SK-N-SH (cell line): ENCODE results near the gene MAPK8IP3. TPM values are rescaled to one million over a fixed set of nuclear protein-coding genes. Genes with fewer than 3 reads are reported as not detected.

Experiments used
- CTCF ChIA-PET: fragments of 300-600, 350-600 bp; formaldehyde crosslinking; extraction: SDS; loops from one replicate; lab custom pipeline; 2021; lab: Yijun Ruan, JAX
- POLR2A ChIA-PET: fragments of 350-600 bp; sonication (Branson Sonifier 250); formaldehyde crosslinking; extraction: SDS; loops from one replicate; lab custom pipeline; 2020; ENCODE audit warnings: antibody characterized with exemption, inconsistent platforms; lab: Yijun Ruan, JAX
- DNase-seq: peaks from one replicate; pipeline ENCODE4 v3.0.0; 2012
- H2AFZ ChIP-seq: fragments of 200-600 bp; sonication (generic); 2 replicates; pipeline ENCODE4 v1.8.1; 2016; ENCODE audit warnings: antibody characterized with exemption, mild to moderate bottlenecking, low read depth
- H3F3A ChIP-seq: fragments of 200-600 bp; sonication (generic); replicated peaks from 2 replicates; pipeline ENCODE3; 2016; ENCODE audit warnings: antibody characterized with exemption, mild to moderate bottlenecking; ENCODE audit not compliant: insufficient read depth
- H3K27ac ChIP-seq, 2 experiments: fragments of 200-500 bp in 1 of 2; fragments of 200-600 bp in 1 of 2; sonication (Bioruptor generic) in 1 of 2; sonication (generic), shearing (Covaris generic) in 1 of 2; 2 replicates each; pipeline versions ENCODE4 v1.5.1 to v1.6.1; 2014 to 2016; ENCODE audit warnings: low read depth in 2 of 2, inconsistent platforms in 1 of 2, low read length in 1 of 2, mild to moderate bottlenecking in 1 of 2, mixed read lengths in 1 of 2
- H3K27me3 ChIP-seq: fragments of 200-600 bp; sonication (generic), shearing (Covaris generic); 2 replicates; pipeline ENCODE4 v1.6.1; 2016; ENCODE audit warnings: mixed run types; ENCODE audit not compliant: insufficient read depth
- H3K36me3 ChIP-seq, 2 experiments: fragments of 200-500 bp in 1 of 2; fragments of 200-600 bp in 1 of 2; sonication (Bioruptor generic) in 1 of 2; sonication (generic) in 1 of 2; replicated peaks in 1 of 2; 2 replicates each; pipeline versions ENCODE3 to v1.5.1; 2014 to 2016; ENCODE audit warnings: low read length in 1 of 2, mild to moderate bottlenecking in 1 of 2; ENCODE audit not compliant: insufficient read depth in 2 of 2, control insufficient read depth in 1 of 2
- H3K4me1 ChIP-seq, 2 experiments: fragments of 200-500 bp in 1 of 2; fragments of 200-600 bp in 1 of 2; sonication (Bioruptor generic) in 1 of 2; sonication (generic), shearing (Covaris generic) in 1 of 2; 2 replicates each; pipeline versions ENCODE4 v1.5.1 to v1.6.1; 2014 to 2016; ENCODE audit warnings: low read depth in 1 of 2, low read length in 1 of 2, mixed run types in 1 of 2; ENCODE audit not compliant: insufficient read depth in 2 of 2, control insufficient read depth in 1 of 2
- H3K4me2 ChIP-seq: fragments of 200-600 bp; sonication (generic), shearing (Covaris generic); 2 replicates; pipeline ENCODE4 v1.6.1; 2017; ENCODE audit warnings: mixed run types
- H3K4me3 ChIP-seq, 2 experiments: fragments of 200-500 bp in 1 of 2; fragments of 200-600 bp in 1 of 2; sonication (Bioruptor generic) in 1 of 2; sonication (generic), shearing (Covaris generic) in 1 of 2; 2 replicates each; pipeline versions ENCODE4 v1.5.1 to v1.8.1; 2014 to 2016; ENCODE audit warnings: low read depth in 2 of 2, inconsistent platforms in 1 of 2, low read length in 1 of 2, mild to moderate bottlenecking in 1 of 2, mixed read lengths in 1 of 2, moderate library complexity in 1 of 2
- H3K79me2 ChIP-seq: fragments of 200-600 bp; sonication (generic); 2 replicates; pipeline ENCODE4 v1.8.1; 2017; ENCODE audit warnings: mild to moderate bottlenecking; ENCODE audit not compliant: insufficient read depth
- H3K9ac ChIP-seq: fragments of 200-600 bp; sonication (generic); 2 replicates; pipeline ENCODE4 v1.6.1; 2017; ENCODE audit warnings: mixed run types
- H3K9me2 ChIP-seq: fragments of 200-600 bp; sonication (generic); 2 replicates; pipeline ENCODE4 v1.6.1; 2017; ENCODE audit warnings: mixed run types
- H3K9me3 ChIP-seq: fragments of 200-600 bp; sonication (generic); 2 replicates; pipeline ENCODE4 v1.6.1; 2017; ENCODE audit warnings: mixed run types, mild to moderate bottlenecking, moderate library complexity
- H4K20me1 ChIP-seq: fragments of 200-600 bp; sonication (generic); 2 replicates; pipeline ENCODE4 v1.6.1; 2017; ENCODE audit warnings: mild to moderate bottlenecking, mixed run types; ENCODE audit not compliant: insufficient read depth
- CHD2 ChIP-seq: fragments of 150-350 bp; IDR thresholded peaks from 2 replicates; pipeline ENCODE4 v1.6.1; 2018; ENCODE audit warnings: low read length; ENCODE audit not compliant: partially characterized antibody
- CTCF ChIP-seq: fragments of 200-600 bp; sonication (generic); IDR thresholded peaks from 2 replicates; pipeline ENCODE4 v1.6.1; 2017; ENCODE audit warnings: antibody characterized with exemption, mild to moderate bottlenecking, moderate library complexity
- EZH2phosphoT487 ChIP-seq: fragments of 200-600 bp; sonication (generic); IDR thresholded peaks from 2 replicates; pipeline ENCODE4 v1.6.1; 2017; ENCODE audit warnings: low read depth, mixed run types, mild to moderate bottlenecking, antibody characterized with exemption, moderate library complexity, borderline replicate concordance
- FOXJ3 ChIP-seq: sonication (generic); formaldehyde crosslinking; IDR thresholded peaks from 2 replicates; pipeline ENCODE4 v1.5.1; 2020; ENCODE audit warnings: mild to moderate bottlenecking, missing genetic modification reagents
- GABPA ChIP-seq: IDR thresholded peaks from 2 replicates; pipeline ENCODE4 v1.4.0; 2012; ENCODE audit warnings: low read depth, mild to moderate bottlenecking
- GATA2 ChIP-seq: sonication (generic); formaldehyde crosslinking; IDR thresholded peaks from 2 replicates; pipeline ENCODE4 v1.5.0; 2020; ENCODE audit warnings: mild to moderate bottlenecking, missing genetic modification reagents
- MEF2A ChIP-seq: IDR thresholded peaks from 2 replicates; pipeline ENCODE4 v1.4.0; 2012; ENCODE audit warnings: low read depth, borderline replicate concordance
- RAD21 ChIP-seq: IDR thresholded peaks from 2 replicates; pipeline ENCODE4 v1.6.1; 2012; ENCODE audit warnings: mild to moderate bottlenecking, low read length
- REST ChIP-seq: IDR thresholded peaks from 2 replicates; pipeline ENCODE4 v1.6.1; 2012; ENCODE audit warnings: mild to moderate bottlenecking, low read depth, low read length, moderate library complexity
- TAF1 ChIP-seq: IDR thresholded peaks from 2 replicates; pipeline ENCODE4 v1.6.1; 2012; ENCODE audit warnings: low read depth, mild to moderate bottlenecking, low read length, moderate library complexity, borderline replicate concordance
- TCF12 ChIP-seq: IDR thresholded peaks from 2 replicates; pipeline ENCODE4 v1.4.0; 2012
- YY1 ChIP-seq: IDR thresholded peaks from 2 replicates; pipeline ENCODE4 v1.4.0; 2012; ENCODE audit warnings: low read depth, mild to moderate bottlenecking
- WGBS: methylation state at CpG from one replicate; pipeline ENCODE4 v1.1.6; 2017; ENCODE audit warnings: low lambda C conversion rate; 5-methylcytosine and 5-hydroxymethylcytosine counted together
- polyA plus RNA-seq, 3 experiments: library from polyadenylated mRNA; depleted of rRNA; stranded (reverse); fragments of >200 nt; gene quantifications; 2 replicates each; pipeline ENCODE4 v1.2.3, GENCODE V29; 2012
- TF ChIP-seq, protein P1 (sequence below): fragments of 150-350 bp; IDR thresholded peaks from 2 replicates; pipeline ENCODE4 v1.6.1; 2017; ENCODE audit warnings: antibody characterized with exemption, low read length, low read depth, borderline replicate concordance

The MAPK8IP3 gene
- polyA plus RNA-seq, 1 of the 3 experiments (the other 2 are of a cell fraction) = 57.3 TPM

- Histone ChIP-seq H3K4me3 (peak overlapping the region in 1 of 2 experiments; percentile 32; a peak in 1 of 4 replicates), H3K27me3 (no peaks in the 10 kb centered on the region), H3K4me2 (no peak overlapping the region), H3K9me2 (no peaks in the 10 kb centered on the region), H3K36me3 (peaks cover 0 to 75% of the 10 kb centered on the region in 2 experiments), H3K9me3 (no peaks in the 10 kb centered on the region), H3K9ac (no peak overlapping the region), H4K20me1 (no peaks in the 10 kb centered on the region), H3K27ac (no peak overlapping the region), H3K79me2 (no peaks in the 10 kb centered on the region), H3F3A (no peaks in the 10 kb centered on the region), H3K4me1 (no peaks in the 10 kb centered on the region), H2AFZ (no peak overlapping the region)
- peak; percentile 75 for DNase-seq
- ChIA-PET CTCF (interaction anchor here (1.2 to 1.9 kb wide), 4 partner anchors 9 to 165 kb away, joined by 3 to 7 read pairs (median 4); partner anchors contain the start of genes EME2, MAPK8IP3 and MRPS34), POLR2A (interaction anchor here (1.2 kb wide), 1 partner anchor 14 kb away, joined by 3 read pairs; no protein-coding TSS in a partner anchor)
- 0 out of 2 replicates have a peak, but pooled peaks have one; percentile 10 for TF ChIP-seq RAD21
- TF ChIP-seq CTCF = peak; percentile 40
- TF ChIP-seq GABPA = no peak
- WGBS = 93% methylated on average over 56 of the region's 81 CpGs
Measured at GRCh38 chr16:1763521-1764511, 57.8 kb downstream of the MAPK8IP3 start.

- Histone ChIP-seq H3K36me3 (peaks cover under 1 to 82% of the 10 kb centered on the region in 2 experiments), H3K9me3 (no peaks in the 10 kb centered on the region), H3K27ac (no peak overlapping the region), H3K9ac (no peak overlapping the region), H3F3A (peaks cover 1% of the 10 kb centered on the region), H4K20me1 (0 out of 2 replicates have a peak, but pooled peaks cover 5% of the 10 kb centered on the region), H3K4me1 (peaks cover 0 to 4% of the 10 kb centered on the region in 2 experiments; a peak in 1 of 4 replicates), H3K4me3 (no peak overlapping the region), H3K9me2 (no peaks in the 10 kb centered on the region), H3K27me3 (no peaks in the 10 kb centered on the region), H3K4me2 (no peak overlapping the region), H2AFZ (no peak overlapping the region), H3K79me2 (no peaks in the 10 kb centered on the region)
- POLR2A ChIA-PET = interaction anchor here (1.2 kb wide), 1 partner anchor 12 kb away, joined by 3 read pairs; no protein-coding TSS in a partner anchor
- TF ChIP-seq FOXJ3 (CRISPR knock-in tag) = no peak
- no peak for TF ChIP-seq YY1
- TF ChIP-seq TCF12 = no peak
- no peak for TF ChIP-seq GATA2 (CRISPR knock-in tag)
- TF ChIP-seq, protein P1, sequence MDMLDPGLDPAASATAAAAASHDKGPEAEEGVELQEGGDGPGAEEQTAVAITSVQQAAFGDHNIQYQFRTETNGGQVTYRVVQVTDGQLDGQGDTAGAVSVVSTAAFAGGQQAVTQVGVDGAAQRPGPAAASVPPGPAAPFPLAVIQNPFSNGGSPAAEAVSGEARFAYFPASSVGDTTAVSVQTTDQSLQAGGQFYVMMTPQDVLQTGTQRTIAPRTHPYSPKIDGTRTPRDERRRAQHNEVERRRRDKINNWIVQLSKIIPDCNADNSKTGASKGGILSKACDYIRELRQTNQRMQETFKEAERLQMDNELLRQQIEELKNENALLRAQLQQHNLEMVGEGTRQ = no peak
- TF ChIP-seq CHD2 = no peak
- no peak for TF ChIP-seq REST
- no peak for TF ChIP-seq MEF2A
- no peak for TF ChIP-seq EZH2phosphoT487
- TF ChIP-seq TAF1 = no peak
- 100% methylated on average over 3 of the region's 21 CpGs for WGBS
- no peak for DNase-seq
- CTCF ChIA-PET = interaction anchor here (1.3 to 1.8 kb wide), 4 partner anchors 10 to 164 kb away, joined by 3 to 8 read pairs (median 4); partner anchors contain the start of gene MAPK8IP3
Measured at GRCh38 chr16:1764971-1765370, 59.0 kb downstream of the MAPK8IP3 start.
